ENCODE results near the gene SOAT2.

GRCh38 chr12:53061404-53062010 lies 41.8 kb upstream of the SOAT2 start:
- TF ChIP-seq EZH2 (IDR thresholded peaks at IDR 0.05; ENCODE audit: insufficient read depth, poor library complexity, severe bottlenecking) (no peak), EZH2phosphoT487 (IDR thresholded peaks at IDR 0.05; ENCODE audit: insufficient read depth, low read depth) (no peak)

All from GM23248 (cell line).